Left hindlimb (tissue), 1 donor: Measurements from ENCODE around the gene KDM7A.
"Not testable (repeated sequence)": the region's sequence is repeated elsewhere in the genome, so short reads cannot be mapped to it uniquely, and the experiment has no call there.

Experiments
- DNase-seq: peaks from one replicate; pipeline ENCODE4 v3.0.0-alpha.2; 2018

The KDM7A gene, protein sequence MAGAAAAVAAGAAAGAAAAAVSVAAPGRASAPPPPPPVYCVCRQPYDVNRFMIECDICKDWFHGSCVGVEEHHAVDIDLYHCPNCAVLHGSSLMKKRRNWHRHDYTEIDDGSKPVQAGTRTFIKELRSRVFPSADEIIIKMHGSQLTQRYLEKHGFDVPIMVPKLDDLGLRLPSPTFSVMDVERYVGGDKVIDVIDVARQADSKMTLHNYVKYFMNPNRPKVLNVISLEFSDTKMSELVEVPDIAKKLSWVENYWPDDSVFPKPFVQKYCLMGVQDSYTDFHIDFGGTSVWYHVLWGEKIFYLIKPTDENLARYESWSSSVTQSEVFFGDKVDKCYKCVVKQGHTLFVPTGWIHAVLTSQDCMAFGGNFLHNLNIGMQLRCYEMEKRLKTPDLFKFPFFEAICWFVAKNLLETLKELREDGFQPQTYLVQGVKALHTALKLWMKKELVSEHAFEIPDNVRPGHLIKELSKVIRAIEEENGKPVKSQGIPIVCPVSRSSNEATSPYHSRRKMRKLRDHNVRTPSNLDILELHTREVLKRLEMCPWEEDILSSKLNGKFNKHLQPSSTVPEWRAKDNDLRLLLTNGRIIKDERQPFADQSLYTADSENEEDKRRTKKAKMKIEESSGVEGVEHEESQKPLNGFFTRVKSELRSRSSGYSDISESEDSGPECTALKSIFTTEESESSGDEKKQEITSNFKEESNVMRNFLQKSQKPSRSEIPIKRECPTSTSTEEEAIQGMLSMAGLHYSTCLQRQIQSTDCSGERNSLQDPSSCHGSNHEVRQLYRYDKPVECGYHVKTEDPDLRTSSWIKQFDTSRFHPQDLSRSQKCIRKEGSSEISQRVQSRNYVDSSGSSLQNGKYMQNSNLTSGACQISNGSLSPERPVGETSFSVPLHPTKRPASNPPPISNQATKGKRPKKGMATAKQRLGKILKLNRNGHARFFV

DNA sequence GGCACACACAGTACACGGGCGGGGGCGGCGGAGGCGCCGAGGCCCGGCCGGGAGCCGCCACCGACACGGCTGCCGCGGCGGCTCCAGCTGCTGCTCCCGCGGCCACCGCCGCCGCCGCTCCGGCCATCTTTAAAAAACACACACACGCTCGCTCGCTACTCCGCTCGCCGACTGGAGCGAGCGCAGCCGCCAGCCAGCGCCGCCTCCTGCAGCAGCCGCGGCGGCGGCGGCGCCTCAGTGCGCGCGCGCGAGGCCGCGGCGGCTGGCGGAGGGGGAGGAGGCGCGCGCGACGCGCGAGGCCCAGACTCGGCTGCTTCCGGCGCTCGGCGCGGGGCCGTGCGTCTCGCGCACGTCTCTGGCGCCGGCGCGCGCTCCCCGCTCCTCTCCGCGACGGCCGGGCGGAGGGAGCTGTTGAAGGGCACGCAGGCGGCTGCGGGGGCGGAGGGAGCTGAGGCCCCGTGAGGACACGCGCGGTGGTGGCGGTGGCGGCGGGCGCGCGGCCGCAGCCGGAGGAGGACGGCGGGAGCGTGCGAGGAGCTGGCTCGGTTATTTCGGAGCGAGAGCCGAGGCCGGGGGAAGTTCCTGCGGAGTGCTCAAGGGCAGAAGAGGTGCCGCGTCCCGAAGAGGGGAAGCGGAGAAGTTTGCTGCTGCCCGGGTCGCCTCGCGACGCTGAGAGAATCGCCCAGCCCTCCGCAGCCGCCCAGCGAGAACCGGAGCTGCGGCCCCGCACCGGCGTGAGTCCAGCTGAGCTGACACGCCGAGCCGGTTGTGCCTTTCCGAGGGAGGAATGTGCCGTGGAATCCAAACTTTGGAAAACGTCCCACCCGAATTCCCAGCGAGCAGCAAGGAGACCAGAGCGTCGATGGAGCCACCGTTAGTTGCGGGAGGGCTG lies at the start of gene KDM7A:
KDM7A (minus strand) TSS at position 173 of the 892 bp plus-strand sequence; CDS start at position 127, 46 bp downstream.
- peak; percentile 94 for DNase-seq

- DNase-seq, result no peak
Observed at GRCh38 chr7:140225562-140226249, 48.9 kb upstream of the KDM7A start.

DNA sequence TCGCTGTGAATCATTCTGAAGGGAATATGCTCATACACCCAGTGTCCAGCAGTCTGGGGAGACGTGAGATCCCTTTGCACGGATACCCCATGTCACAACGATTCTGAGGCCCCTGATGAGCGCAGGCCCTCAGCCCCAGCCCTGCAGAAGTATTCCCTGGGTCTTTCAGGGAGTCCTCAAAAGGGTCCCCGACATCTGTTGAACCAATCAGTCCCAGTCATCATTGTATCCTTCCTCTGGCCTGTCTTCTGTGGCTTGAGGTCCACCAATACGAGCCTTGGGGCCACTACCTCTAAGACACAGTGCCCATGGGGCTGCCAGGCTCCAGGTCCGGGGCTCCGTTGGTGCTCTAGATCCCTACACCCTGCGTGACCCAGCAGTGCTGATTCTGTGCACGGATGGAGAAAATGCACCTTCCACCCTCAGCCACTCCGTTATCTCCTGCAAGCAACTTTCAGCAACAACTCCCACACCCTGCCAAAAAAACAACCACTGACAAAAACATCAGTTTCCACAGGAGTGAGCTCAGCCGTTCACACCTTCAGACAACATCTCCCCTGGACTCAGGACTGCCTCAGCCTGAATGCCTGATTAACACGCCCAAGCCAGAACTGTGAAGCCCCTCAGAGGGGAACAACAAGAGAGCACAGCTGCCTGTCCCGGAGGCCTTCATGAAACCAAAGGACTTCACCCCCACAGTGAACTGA lies 46.9 kb upstream of the KDM7A start:
- no peak for DNase-seq

GRCh38 chr7:140222814-140223213 lies 46.0 kb upstream of the KDM7A start:
- no peak for DNase-seq

GRCh38 chr7:140219672-140220524 lies 43.1 kb upstream of the KDM7A start:
- DNase-seq, result no peak

- DNase-seq, result no peak
Observed at GRCh38 chr7:140218656-140219055, 41.9 kb upstream of the KDM7A start.

- no peak for DNase-seq
Observed at GRCh38 chr7:140217750-140218501, 41.1 kb upstream of the KDM7A start.

- no peak for DNase-seq
Observed at GRCh38 chr7:140215281-140215680, 38.5 kb upstream of the KDM7A start.

DNA sequence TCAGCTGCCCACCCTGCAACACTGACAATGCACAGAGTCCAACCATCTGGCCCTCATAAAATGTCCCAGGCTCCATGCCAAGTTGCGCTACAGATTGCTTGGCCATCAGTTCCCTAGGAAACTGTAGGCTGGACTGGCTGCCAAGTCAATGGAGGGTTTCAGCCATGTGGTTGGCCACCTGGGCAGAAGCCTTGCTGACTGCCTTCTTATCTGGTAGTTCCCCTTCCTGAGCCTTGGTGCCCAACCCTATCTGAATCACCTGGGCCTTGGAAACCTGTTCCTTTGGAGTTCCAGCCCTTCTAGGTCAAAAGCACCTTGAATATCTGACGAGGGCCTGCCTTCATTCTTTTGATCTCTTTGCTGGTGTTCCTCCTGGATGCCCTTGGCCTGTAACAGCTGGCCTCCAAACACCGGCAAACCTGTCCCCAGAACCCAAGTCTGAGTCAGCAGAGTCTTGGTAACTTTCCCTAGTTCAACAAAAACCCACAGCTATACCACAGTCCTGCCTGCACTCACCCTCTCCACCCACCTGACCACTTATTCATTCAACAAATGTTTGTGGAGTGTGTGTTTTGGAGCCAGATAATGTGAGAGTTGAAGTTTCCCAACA lies 37.4 kb upstream of the KDM7A start:
- peak; percentile 50 for DNase-seq

GRCh38 chr7:140213684-140214074 lies 36.9 kb upstream of the KDM7A start:
- DNase-seq, result no peak

DNA sequence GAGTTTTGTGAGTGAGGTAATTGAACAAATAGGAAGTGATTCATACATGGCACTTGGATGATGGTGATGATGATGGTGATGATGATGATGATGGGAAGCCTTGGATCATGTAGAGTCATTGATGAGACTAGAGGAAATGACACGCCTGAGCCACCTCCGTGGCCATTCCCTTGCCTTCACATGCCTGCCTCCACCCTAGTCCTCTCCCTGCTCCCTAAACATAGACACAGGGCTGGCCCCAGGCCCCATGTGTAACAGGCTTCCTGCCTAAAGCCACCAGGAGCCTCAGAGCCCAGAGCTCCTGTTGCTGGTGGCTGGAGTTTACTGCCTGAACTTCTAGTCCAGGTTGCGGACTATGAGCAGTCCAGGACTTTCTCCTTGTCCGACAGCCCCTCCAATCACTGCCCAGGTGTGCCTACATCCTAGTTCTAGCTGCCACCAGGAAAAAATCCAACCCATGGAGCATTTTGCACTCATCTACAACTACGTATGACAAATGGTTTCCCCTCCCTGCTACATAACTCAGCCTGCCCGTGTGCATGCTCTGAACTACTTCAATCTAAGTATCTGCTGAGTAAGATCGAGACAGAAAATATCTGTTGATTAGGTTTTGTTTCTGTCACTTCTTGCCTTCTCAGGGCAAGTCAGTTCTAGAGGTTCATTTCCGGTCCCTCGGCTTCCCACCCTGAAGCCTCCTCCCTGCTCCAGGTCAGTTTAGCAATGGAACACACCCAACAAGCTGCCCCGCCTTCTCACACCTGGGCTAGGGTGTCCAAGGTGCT lies 35.5 kb upstream of the KDM7A start:
- no peak for DNase-seq

DNA sequence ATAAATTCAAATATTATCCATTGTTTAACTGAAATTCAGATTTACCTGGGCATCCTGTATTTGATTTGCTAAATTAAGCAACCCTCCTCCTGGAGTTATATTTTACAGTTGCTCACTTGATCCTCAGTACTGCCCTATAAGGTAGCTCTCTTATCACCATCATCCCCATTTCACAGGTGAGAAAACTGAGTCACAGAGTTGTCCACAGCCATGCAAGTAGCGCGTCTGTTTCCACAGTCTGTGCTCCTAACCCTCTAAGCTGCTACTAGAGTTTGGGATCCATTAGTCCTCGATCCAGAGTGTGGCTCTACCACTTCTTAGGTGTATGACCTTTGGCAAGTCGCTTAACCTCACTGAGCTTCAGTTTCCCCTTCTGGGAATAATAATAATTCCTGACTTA lies 34.9 kb upstream of the KDM7A start:
- no peak for DNase-seq

DNA sequence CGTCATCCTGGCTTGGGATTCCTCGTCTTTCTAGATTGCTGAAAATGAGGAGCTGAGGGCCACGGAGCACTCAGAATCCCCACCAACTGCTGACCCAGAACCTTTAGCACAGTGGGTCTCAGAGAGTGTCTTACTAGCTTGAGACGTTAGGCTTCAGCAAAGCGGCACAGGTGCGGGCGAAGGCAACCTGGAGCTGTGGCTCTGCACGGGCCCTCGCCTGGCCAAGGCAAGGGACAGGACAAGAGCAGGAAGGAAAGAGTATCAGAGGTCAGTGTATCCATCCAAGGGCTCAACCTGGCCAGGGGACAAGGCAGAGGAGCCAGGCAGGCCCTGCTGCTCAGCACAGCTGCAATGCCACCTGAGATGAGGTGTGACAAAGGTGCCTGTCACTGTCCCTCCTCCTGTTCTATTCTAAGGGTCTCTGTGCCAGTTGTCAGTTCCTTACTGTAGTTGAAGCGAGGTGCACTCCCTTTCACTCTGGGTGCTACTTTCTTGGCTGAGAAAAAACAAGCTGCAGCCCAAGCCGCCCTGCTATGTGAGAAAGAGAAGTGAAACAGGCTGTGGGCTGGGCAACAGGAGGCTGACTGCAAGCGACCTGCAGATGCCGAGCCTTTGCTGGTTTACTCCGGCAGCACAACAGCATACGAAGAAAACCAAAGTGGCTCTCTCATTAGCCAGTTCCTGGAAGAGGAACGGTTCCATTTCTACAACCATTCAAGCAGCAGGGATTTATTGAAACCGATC lies 33.3 kb upstream of the KDM7A start:
- DNase-seq, result no peak

DNA sequence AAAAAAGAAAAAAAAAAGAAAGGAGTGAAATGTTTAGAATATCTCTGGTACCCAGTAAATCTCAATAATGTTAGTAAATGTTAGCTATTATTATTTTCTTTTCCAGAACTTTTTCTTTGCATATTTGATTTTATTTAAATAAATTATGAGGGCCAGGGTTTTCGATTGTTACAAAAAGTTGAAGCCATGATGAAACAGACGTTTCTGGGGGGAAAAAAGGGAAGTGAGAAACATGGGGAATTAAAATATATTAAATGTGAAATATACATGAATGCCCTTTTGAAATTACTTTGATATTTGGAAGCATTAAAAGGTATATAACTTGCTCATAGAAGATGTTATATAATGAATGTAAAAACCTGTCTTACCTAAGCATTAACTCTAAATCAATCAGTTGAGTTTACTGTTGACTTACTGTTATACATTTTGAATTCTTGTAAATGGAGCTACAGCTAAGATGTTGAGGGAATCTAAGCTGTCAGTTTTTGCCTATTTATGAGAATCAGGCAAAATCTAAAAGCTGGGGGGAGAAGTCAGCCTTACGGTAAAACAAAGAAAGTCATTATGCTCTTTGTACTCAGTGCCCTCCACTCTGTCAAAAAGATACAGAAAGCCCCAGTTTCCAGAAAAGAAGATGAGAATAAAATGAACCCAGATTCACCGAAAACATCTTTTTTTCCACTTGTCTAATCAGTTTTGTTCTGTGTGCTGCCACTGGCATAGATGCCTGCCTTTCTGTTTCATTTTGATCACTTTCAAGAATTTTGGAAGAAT lies 30.0 kb upstream of the KDM7A start:
- DNase-seq, result no peak

DNA sequence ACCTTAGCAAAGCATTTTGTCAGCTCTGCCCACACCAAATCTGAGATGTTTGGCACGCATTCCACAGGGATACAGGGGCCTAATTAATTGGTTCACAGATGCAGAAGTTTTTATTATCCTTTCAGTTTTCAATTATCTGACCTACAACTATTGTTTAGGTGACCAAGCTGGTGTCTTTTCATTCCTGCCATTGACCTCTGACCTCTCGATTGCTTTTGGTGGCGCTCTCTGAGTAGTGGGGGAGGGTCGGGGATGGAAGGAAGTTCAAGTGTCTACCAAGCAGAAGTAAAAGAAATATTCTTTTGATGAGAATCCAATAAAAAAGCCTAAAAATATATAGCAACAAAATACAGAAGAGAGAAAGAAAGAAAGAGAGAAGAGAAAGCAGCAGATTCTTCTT lies 28.8 kb upstream of the KDM7A start:
- DNase-seq, result no peak

GRCh38 chr7:140203556-140203955 lies 26.8 kb upstream of the KDM7A start:
- no peak for DNase-seq

GRCh38 chr7:140202942-140203341 lies 26.2 kb upstream of the KDM7A start:
- not testable (repeated sequence) for DNase-seq
